Measurements from ENCODE around the gene IL16.
A peak's percentile ranks its signal among the peaks of the same experiment; 100 is the strongest.
"Not testable (repeated sequence)": the region's sequence is repeated elsewhere in the genome, so short reads cannot be mapped to it uniquely, and the experiment has no call there.

Gene IL16

DNA sequence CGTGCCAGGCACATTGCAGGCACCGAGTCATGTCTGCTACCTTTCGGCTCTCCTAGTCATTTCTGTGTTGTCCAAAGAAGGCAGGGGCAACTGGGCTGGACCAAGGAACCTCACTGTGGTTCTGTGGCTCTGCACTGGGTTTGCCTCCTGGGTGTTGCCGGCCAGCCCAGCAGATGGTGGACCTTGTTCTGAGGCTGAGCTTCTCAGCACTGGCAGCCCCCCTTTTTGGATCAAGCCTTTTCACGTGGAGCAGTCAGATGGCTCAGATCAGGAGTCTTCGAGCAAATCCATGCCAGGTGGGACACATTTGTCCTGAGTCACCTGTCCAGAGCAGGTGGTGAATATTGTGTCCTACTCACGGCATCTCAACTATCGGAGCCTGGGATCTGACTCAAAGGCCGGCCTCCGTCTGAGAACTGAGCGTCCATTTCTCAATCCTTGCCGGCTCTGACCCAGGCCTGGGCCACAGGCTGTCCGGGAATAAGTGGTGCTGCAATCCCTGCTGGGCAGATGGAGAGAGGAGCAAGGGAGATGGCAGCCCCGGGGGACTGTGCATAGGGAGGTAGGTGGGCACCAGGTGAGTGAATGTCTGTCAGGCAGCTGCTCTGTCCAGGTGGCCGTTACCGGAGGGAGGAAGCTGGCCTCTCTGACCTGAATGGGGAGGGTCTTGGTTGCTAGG is at the start of gene IL16:
IL16 (plus strand) TSS at position 304 of the 679 bp plus-strand sequence. CDS start 28,521 bp downstream, outside the sequence.
- no peak for DNase-seq

DNA sequence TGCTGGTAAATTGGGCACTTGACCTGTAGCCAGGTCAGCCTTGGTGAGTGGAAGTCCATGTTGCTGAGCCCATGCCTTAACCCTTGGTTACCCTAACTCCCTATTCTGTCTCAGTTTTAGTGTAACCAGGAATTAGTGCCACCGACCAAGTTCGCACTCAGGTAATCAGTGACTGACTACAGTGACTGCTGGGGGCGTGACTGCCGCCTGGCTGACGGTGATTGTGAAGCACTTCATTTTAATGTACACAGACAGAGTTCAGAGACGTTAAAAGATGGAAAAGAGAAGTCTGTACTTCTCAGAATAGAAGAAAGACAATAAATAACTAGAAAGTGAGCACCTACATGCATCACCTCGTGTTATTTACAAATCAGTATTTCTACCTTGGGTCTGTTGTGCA is 45.3 kb upstream of the IL16 start:
- DNase-seq = no peak

DNA sequence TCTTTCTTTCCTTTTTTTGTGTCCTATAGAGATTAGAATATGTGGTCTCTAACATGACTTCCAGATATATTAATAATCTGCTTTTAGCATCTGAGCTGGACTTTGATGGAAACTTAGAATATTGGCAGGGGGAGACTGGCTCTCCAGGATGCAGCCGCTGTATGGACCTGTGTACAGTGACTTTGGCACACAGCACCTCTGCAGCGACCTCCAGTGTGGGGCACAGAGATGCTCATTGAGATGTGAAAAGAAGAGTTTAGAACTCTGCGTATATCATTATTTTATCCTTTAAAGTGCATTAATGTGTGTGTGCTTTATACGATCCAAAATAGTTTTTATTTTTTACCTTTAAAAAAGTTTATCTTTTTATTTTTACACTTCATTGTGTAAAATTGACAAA is 44.3 kb upstream of the IL16 start:
- DNase-seq = no peak

DNA sequence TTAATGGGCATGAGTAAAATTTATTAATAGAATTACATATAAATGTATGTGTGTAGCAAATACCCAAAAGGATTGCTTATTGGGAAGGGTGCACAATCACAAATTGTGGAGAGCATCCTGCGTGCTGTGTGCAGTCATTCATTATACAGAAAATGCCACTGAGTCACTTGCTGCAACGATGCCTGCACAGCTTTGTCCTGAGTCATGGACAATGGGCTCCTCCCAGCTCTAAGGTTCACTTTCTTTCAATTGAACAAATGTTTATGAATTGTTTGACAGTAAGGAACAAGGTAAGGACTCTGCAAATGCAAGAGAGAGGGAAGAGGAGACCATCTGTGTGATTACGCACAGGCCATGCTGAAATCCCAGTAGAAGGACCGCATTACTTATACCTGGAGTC is 43.9 kb upstream of the IL16 start:
- DNase-seq = no peak

DNA sequence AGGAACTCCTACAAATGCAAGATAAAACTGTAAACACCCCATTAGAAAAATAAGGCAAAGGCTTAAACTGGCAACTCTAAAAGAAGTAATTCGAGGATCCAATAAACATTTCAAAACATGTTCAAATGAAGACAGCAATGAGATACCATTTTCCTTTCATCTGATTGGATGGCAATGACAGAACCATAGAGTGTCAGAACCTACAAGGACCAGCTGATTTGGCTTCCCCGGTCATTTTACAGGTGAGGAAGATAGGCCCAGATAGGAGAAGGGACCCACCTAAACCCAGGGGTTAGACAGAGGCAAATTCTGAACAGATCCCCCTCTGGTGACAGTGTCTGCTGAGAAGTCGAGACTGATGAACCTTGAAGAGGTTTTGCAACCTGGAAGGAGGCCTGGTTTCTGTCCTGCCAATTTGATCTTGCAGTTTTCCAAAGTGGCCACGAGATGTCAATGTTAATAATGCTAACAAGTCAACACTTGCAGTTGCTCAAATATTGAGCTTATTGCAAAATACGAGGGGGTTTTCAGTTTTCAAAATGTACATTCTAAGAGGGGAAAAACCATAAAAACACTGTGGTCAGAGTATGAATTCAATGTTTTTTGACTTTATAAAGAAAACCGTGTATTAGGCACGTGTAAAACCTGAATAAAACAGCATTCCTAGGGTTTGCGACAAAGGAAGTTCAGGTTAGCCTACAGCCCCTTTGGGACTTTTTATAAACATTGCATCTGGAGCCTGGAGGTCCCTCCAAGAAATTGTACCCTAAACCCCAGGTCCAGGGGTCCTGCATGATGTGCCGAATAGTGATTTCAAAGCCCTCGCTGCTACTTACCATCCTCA is 41.1 kb upstream of the IL16 start:
- DNase-seq = no peak

DNA sequence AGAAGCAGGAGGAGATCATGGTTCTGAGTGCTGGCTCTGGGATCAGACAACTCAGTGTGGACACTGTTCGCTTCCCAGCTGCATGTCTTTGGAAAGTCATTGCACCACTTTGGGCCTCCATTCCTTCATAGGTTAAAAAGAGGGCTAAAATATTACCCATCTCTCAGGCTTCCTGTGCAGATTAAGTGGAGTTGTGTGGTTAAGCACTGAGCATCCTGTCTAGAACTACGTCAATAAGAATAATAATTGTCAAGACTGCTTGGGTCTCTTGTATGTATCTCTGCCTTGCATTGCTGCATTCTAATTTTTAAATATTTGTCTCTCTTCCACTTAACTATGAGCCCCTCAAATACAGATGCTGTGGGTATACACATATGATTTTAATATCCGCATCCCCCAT is 40.4 kb upstream of the IL16 start:
- no peak for DNase-seq

DNA sequence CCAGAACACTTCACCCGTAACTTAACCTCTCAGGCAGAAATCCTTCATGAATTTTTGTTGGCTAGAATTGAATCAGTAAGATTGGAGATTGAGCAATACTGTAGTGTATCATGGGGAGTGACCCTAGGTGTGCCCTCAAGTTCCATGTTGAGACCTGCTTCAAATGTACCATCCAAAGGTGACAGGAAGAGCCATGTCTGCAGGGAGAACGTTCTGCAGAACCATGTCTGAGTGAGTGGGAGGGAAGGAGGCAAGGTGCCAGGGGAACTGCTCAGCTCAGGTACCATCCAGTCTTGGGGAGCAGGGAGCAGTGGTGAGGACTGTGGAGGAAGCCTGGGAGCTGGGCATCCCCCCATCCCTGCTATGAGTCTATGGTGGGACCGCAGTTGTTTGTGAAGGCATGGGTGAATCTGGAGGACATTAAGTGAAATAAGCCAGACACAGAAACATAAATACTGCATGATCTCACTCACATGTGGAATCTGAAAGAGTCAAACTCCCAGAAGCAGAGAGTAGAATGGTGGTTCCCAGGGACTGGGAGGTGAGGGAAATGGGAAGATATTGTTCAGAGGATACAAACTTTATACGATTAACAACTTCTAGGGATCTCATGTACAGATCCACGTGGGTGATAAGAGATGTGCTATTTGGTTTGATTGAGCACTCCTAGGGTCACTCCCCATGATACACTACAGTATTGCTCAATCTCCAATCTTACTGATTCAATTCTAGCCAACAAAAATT is 39.3 kb upstream of the IL16 start:
- no peak for DNase-seq

DNA sequence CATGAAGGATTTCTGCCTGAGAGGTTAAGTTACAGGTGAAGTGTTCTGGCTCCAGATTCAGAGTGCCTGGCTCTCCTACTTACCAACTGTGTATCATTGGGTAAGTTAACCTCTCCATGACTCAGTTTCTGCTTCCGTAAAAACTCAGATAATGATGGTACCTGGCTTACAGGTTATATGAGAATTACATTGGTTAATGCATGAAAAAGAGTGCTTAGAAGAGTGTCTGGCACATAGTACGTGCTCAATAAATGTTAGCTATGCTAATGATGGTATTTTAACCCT is 38.8 kb upstream of the IL16 start:
- no peak for DNase-seq

DNA sequence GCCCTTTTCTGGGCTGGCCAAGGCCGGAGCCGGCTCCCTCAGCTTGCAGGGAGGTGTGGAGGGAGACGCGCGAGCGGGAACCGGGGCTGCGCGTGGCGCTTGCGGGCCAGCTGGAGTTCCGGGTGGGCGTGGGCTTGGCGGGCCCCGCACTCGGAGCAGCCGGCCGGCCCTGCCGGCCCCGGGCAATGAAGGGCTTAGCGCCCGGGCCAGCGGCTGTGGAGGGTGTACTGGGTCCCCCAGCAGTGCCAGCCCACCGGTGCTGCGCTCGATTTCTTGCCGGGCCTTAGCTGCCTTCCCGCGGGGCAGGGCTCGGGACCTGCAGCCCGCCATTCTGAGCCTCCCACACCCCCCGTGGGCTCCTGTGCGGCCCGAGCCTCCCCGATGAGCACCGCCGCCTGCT is 38.1 kb upstream of the IL16 start:
- not testable (repeated sequence) for DNase-seq

DNA sequence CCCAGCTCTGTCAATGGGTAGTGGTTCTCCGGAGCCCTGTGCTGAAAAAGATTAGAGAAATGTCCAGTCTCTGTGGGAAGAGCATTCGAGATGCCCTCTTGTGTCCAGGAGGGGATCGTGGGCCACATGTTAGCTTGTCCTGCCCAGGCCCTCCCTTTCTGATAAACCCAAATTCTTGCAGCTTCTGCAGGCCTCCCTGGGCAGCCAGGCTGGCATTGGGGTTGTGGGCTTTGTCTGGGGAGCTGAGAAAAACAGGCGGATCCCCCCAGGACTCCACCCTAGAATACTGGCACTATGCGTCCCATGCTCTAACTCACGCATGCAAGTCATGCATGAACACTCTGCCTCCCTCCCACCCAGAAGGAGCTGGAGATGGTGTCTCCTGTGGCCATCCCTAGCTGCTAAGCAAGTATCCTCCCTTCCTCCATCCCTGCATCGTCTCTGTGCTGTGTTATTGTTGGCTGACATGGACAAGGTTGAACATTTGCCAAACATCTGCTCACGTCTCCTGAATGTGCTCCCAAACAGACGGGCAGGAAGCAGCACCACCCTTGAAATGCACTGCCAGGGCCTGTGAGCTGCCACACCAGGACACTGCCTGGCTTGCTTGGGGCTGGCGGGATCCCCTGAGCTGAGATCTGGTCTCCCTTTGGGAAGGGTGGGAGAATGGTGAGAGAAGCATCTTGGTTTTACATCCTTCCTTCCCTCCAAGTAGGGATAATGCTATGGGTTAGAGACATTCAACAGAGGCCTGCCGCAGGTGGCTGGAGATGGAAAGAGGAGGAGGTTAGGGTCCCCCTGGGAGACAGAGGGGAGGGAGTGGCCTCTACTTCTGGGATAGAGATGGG is 36.1 kb upstream of the IL16 start:
- DNase-seq = peak; percentile 36

DNA sequence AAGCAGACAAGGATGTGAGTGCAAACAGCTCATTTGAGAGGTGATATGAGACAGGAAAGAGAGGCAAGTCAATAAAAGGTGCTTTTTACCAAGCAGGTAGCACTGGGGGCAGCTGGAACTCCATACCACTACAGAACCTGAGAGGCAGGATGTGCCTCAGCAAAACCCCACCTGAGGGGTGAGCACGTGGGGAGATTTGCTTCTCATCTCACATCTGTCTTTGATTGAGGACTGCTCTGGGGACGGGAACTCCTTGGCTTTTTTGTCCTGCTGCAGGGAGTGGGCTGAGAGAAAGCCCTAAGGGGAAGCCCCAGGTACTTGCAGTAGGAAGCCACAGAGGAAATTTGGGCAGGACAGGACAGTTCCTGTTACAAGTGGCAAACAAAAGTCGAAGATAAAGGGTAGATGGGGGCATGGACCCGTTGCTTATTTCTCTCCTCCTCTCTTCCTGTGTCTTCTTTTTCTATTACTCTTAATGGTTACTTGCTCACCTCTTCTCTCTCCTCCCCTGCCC is 35.5 kb upstream of the IL16 start:
- no peak for DNase-seq

DNA sequence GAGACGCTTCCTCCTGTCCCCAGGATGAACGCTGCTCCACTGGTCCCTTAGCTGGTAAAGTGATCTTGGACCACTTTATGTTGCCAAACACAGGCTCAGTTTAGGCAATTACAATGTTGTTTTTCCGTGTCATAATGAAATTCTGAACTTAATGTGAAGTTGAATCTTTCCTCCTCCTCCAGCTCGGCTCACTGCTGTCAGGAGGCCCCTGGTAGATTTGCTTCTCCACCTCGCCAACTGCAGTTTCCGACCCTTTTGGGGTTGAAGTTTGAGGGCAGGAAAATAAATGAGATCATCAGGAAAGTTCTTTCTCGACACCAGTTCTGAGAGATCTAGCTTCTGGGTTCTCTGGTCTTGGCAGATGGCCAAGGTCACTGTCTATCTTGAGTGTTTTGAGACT is 34.8 kb upstream of the IL16 start:
- no peak for DNase-seq

DNA sequence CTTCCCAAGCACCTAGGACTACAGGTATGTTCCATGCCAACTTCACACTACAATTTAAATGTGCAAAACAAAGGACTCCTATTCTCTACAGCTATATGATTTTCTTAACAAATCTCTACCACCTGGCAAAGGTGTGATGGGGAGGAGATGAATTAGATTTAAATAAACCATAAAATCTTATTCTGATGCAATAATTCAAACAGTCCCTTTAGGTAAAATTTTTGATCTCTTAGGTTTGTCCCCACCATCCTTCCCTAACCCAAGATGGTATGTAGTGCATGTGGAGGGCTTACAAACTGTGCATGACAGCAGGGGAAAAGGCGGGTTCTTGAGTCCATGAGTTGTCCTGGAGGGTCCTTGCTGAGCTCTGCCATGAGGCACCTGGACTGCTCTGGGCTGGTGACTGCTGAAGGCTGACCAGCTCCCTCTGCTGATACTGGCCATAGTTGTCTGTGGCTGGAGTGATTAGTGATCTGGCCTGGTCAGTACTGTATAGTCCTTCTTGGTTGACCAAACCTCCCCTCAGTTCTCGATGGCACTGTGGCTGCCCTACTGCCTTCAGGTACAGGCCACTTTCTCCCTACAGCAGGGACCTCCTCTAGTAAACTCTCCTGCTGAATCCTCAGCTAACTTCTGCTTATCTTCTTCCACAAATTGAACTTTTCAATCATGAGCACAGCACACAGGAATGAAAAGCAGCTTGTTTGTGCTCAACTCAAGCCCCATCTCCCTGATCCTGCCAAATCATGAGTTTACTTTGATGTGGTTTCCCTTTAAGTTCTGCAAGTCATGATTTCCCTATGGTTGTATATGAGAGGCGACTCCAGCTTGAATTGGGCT is 32.5 kb upstream of the IL16 start:
- peak; percentile 35 for DNase-seq

DNA sequence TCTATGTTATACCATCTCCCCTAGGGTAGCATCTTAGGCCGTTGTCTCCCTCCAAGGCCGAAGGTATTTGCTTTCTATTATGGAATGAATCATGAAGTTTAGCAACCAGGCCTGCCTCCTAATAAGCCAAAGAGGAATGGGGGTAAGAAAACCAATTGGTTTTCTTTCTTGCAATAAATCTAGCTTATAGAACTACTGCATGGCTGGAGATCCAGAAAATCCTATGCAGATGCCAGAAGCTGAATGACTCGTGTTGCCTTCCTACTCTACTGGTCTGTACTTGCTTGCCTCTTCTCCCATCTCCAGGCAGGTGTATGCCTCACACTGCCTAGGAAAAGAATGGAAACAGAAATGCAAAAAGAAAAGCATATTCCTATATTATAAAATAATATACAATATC is 31.1 kb upstream of the IL16 start:
- no peak for DNase-seq

DNA sequence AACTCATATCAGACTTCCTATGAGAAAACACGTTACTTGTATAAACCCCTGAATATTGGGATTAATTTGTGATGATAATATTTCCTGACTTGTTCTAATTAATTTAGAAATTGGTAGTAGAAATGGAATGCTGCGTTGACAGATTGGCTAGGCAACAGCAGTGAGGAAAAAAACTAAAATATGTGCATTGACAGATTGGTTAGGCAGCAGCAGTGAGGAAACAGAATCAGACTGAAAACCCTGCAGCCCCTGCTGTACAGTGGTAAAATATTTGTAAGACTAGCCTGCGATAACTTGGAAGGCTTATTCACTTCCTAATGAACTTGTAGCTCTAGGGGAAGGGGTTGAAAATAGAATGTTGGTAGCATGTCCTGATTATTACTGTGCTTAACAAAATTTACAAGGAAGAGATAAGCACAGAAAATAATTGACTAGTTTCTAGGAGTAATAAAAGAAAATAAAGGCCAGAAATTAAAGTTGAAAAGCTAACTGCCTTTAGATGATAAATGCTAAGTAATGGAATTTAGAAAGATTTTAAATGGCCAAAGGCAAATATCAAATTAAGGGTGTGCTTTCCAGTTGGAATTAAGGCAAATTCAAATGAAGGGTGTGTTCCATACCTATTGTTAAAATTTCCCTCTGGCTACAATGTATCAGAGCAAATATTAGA is 29.9 kb upstream of the IL16 start:
- no peak for DNase-seq

DNA sequence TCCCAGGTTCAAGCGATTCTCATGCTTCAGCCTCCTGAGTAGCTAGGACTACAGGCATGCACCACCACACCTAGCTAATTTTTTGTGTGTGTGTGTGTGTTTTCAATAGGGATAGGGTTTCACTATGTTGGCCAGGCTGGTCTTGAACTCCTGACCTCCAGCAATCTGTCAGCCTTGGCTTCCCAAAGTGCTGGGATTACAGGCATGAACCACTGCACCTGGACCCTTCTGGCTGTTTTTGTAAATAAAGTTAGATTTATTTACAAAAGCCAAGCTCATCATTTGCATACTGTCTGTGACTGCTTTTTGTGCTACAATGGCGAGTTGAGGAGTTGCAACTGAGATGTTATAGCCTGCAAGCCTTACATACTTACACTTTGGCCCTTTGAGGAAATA is 28.6 kb upstream of the IL16 start:
- no peak for DNase-seq

DNA sequence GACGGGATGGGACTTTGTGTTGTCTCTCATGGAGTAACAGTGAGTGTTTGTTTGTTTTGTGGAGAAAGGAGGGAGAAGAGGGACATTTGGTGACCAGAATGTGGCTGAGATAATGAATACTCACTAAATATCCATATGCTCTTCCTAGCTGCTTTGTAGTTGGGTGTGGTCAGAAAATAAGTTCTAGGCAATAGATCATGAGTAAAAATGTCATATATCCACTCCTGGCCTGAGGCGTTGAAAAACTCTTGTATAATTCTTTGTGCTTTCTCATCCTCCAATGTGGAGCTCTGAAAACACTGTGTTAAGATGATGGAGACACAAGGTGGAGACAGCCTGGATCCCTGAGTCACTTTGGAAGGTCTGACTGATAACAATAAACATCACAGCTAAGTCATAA is 28.0 kb upstream of the IL16 start:
- no peak for DNase-seq

DNA sequence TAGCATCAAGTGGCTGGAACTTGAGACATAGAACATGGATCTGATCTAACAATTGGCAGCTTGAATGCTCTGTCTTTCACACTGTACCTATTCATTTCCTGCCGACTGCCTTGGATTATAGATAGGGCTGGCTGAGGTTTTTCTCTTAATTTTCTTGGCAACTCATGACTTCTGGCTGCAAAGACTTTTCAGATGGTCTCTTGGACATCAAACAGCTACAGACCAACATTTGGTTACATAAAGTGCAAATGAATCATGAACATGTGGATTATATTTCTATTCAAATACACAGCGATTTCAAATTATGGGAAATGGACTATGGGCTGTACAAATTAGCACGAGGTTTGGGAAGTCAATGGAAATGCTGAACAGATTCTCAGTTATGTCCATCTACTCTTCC is 26.2 kb upstream of the IL16 start:
- DNase-seq = no peak

DNA sequence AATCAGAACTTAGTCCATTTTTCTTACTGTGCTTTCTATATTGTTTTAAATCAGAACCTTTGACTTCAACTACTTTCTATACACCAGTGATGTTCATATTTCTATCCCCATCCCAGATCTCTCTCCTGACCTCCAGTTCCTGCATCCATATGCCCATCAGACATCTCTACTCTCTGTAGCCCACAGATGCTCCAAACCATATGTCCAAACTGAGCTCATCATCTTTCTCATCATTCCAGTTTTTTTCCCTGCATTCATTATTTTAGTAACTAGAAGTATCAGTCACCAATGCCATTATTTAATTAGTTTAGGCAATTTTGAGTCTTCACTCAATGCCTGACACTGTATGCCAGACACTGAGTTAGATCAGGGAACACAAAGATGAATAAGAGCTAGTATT is 25.4 kb upstream of the IL16 start:
- no peak for DNase-seq

DNA sequence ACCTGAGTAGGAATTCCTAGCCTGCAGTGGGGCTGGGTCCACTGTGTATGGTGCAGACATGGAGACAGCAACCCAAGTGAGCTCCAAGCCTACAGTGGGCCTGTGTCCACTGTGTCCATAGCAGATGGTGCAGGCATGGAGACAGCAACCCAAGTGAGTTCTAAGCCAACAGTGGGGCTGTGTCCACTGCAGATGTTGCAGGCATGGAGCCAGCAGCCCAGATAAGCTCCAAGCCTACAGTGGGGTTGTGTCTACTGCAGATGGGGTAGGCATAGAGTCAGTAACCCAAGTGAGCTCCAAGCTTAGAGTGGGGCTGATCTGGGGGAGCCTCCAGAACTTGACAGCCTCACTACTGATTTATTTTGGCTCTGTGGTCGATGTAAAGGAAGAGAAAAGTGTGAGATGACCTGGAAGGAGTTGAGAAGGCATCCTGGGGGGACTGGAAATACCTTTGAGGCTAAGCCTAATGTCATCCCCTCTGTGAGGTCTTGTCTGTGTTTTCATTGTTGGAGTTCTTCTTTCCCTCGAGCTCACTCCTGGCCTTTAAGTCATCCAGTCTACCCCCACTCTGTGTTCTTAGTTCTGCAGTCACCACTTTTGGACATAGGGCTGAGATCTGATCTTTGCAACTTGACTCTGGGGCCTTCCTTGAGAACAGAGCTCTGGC is 22.4 kb upstream of the IL16 start:
- DNase-seq = no peak

DNA sequence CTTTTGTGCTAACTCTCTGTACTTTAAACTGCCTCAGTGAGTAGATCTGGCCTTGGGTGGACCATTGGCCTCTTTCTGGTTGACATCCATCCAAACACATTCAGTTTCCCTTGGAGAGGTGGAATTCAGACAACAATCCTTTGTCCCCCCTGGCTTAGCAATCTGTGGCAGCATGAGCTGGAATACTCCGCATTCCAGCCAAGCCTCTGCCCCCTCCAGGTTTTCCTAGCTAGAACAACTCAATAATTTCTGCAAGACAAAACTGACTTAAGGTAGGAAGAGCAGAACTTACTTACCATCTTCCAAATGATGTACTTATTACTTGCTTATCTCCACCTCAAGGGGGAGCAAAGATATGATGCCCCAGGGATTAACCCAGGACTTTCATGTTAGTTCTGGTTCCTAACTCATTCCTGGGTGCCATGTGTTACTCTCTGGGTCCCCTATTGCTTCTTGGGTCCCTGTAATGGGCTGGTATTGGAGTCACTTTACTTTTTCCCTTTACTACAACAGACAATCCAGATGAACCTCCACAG is 21.8 kb upstream of the IL16 start:
- no peak for DNase-seq

All from amniotic stem cell (primary cell).